AG09319 (cell line): ENCODE measurements around the gene ZAR1L.

Source experiments
- DNase-seq: peaks from one replicate; pipeline ENCODE4 v3.0.0-alpha.2; 2010; ENCODE audit warnings: low read depth; ENCODE audit errors: extremely low read depth
- CTCF ChIP-seq: IDR thresholded peaks from 2 replicates; pipeline ENCODE4 v1.5.1; 2011; ENCODE audit warnings: low read depth, mild to moderate bottlenecking, inconsistent platforms, low read length, moderate library complexity

ZAR1L gene

GRCh38 chr13:32311188-32311897 lies 3.8 kb downstream of the ZAR1L start:
- TF ChIP-seq CTCF = no peak

GRCh38 chr13:32310134-32310706 lies 4.9 kb downstream of the ZAR1L start:
- peak; percentile 39 for DNase-seq
- peak; percentile 69 for TF ChIP-seq CTCF

More at GRCh38 chr13:32311188-32311897, 3.8 kb downstream of the ZAR1L start:
- DNase-seq = no peak

- TF ChIP-seq CTCF = no peak
- no peak for DNase-seq
Measured at GRCh38 chr13:32309312-32310133, 5.6 kb downstream of the ZAR1L start.

DNA sequence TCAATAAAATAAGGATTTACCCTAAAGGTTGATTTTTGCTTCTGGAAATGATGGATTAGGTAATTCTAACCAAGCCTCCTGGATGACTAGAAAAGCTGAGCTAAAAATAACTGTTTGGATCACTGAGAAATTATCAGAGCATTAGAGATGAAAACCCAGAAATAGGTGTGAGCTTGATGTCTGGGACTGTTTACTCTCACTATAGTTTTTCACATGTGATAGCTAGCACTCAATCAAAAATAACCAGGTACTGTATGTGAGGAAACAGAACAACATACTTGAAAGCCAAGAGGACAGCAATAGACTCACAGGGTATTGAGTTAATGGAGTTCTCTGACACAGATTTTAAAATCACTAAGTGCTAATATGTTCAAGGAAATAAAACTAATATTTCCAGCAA lies 9.5 kb downstream of the ZAR1L start:
- no peak for DNase-seq

GRCh38 chr13:32302461-32302860 lies 12.7 kb downstream of the ZAR1L start:
- no peak for DNase-seq
- TF ChIP-seq CTCF = no peak

More for the DNA sequence above, 9.5 kb downstream of the ZAR1L start:
- no peak for TF ChIP-seq CTCF

DNA sequence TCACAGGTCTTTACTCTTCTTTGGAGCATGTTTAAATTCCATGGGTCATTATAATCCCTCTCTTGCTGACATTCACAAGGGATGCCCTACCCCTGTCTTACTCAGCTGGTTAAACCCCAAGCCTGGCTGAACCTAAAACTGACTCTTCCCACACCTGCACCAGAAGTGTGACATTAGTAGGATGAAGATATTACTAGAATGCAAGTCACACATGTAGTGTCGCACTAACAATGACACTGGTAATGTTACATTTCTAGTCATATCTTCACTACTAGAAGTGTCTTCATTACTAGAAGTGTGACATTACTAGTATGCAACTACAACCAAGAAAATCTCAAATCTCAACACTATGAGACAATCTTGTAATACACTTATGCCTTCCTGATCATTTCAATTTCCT lies 14.2 kb downstream of the ZAR1L start:
- DNase-seq = no peak
- TF ChIP-seq CTCF = no peak

DNA sequence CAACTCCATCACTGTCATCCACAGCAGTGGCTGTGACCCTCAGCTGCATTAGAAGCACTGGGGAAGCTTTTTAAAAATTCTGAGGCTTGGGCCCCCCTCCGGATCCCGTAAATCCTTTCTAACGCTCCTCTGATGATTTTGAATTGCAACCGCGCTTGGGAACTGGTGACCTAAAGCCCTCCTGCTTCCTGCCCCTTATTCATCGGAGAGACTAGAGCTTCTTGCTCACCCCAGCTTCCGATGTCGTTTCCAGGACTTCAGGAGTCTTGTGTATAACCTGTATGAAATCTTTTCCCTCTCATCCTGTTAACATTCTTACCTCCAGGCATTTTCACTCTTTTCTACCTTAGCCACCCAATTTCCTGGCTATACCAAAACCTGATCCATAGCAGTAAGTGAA lies 14.8 kb downstream of the ZAR1L start:
- DNase-seq = no peak
- no peak for TF ChIP-seq CTCF
